HCT116 (cell line): ENCODE data around the gene MCFD2. TPM values are rescaled to one million over a fixed set of nuclear protein-coding genes. Genes with fewer than 3 reads are reported as not detected.

Experiments used
- ATAC-seq: fragments of 200-7000 bp; cut with Tn5 transposase; 2 replicates; pipeline ENCODE4 v1.9.1; 2020; ENCODE audit warnings: mild to moderate bottlenecking, moderate library complexity
- BruUV-seq: library from RNA; stranded (reverse); fragments of 400-500 nt; replicated peaks from 2 replicates; lab custom pipeline; 2021; lab: Mats Ljungman, UMichigan
- CTCF ChIA-PET: fragments of 300-600 bp; sonication (Branson Sonifier 250); formaldehyde crosslinking; loops from one replicate; lab custom pipeline; 2021; ENCODE audit warnings: antibody characterized with exemption; lab: Charles Lee
- POLR2A ChIA-PET: fragments of 300-600, 350-600 bp; sonication (Branson Sonifier 250); formaldehyde crosslinking; loops from one replicate; lab custom pipeline; 2021; ENCODE audit warnings: antibody characterized with exemption; lab: Charles Lee
- RAD21 ChIA-PET, 2 experiments: fragments of 300-600 bp; sonication (Branson Sonifier 250); formaldehyde crosslinking; loops; one replicate each; lab custom pipeline; 2023; ENCODE audit warnings: low total read pairs in 2 of 2; ENCODE audit not compliant: uncharacterized antibody in 2 of 2, unreplicated experiment in 2 of 2, low non-redundant PET in 1 of 2; lab: Charles Lee
- DNase-seq: peaks from one replicate; pipeline ENCODE4 v3.0.0-alpha.2; 2010; ENCODE audit warnings: low read depth, low spot score
- H2AFZ ChIP-seq: fragments of 200-600 bp; shearing (Covaris generic), sonication (generic); 2 replicates; pipeline ENCODE4 v1.6.1; 2017; ENCODE audit warnings: low read depth, mixed run types, mixed read lengths, antibody characterized with exemption, low read length; ENCODE audit not compliant: poor library complexity, severe bottlenecking
- H3K27ac ChIP-seq: 2 replicates; pipeline ENCODE4 v1.5.1; 2012; ENCODE audit warnings: low read depth, low read length
- H3K27me3 ChIP-seq: fragments of 200-600 bp; sonication (generic); 2 replicates; pipeline ENCODE4 v1.6.1; 2016; ENCODE audit warnings: mixed run types, low read length, mixed read lengths; ENCODE audit not compliant: insufficient read depth
- H3K36me3 ChIP-seq, 2 experiments: fragments of 200-500 bp in 1 of 2; fragments of 200-600 bp in 1 of 2; sonication (Bioruptor generic) in 1 of 2; sonication (generic) in 1 of 2; 2 replicates each; pipeline versions ENCODE4 v1.5.1 to v1.6.1; 2014 to 2016; ENCODE audit warnings: low read length in 2 of 2, inconsistent platforms in 1 of 2, mixed read lengths in 1 of 2, mixed run types in 1 of 2; ENCODE audit not compliant: insufficient read depth in 2 of 2, control insufficient read depth in 1 of 2
- H3K4me1 ChIP-seq, 2 experiments: fragments of 200-600 bp in 1 of 2; sonication (generic) in 1 of 2; 2 replicates each; pipeline versions ENCODE4 v1.5.1 to v1.6.1; 2012 to 2017; ENCODE audit warnings: low read length in 2 of 2, inconsistent platforms in 1 of 2, mild to moderate bottlenecking in 1 of 2, mixed read lengths in 1 of 2, mixed run types in 1 of 2, moderate library complexity in 1 of 2; ENCODE audit not compliant: insufficient read depth in 2 of 2, control insufficient read depth in 1 of 2
- H3K4me2 ChIP-seq: fragments of 200-600 bp; sonication (generic); 2 replicates; pipeline ENCODE4 v1.6.1; 2017; ENCODE audit warnings: mixed run types, low read length, mixed read lengths
- H3K4me3 ChIP-seq, 2 experiments: fragments of 200-600 bp in 1 of 2; sonication (generic) in 1 of 2; replicated peaks in 1 of 2; 2 replicates each; pipeline ENCODE4 v1.5.1; 2011 to 2016; ENCODE audit warnings: low read length in 2 of 2, control low read depth in 1 of 2, low read depth in 1 of 2, mild to moderate bottlenecking in 1 of 2, mixed read lengths in 1 of 2, mixed run types in 1 of 2
- H3K79me2 ChIP-seq: fragments of 200-600 bp; sonication (generic); 2 replicates; pipeline ENCODE4 v1.6.1; 2017; ENCODE audit warnings: mild to moderate bottlenecking, mixed run types, low read length, moderate library complexity, mixed read lengths; ENCODE audit not compliant: insufficient read depth
- H3K9ac ChIP-seq: fragments of 200-600 bp; sonication (generic); 2 replicates; pipeline ENCODE4 v1.6.1; 2016; ENCODE audit warnings: low read length, mixed read lengths
- H3K9me2 ChIP-seq: fragments of 200-600 bp; sonication (generic), shearing (Covaris generic); 2 replicates; pipeline ENCODE4 v1.6.1; 2017; ENCODE audit warnings: mixed run types, mild to moderate bottlenecking, moderate library complexity; ENCODE audit not compliant: insufficient read depth
- H3K9me3 ChIP-seq, 2 experiments: fragments of 200-500 bp in 1 of 2; fragments of 200-600 bp in 1 of 2; sonication (Bioruptor generic) in 1 of 2; sonication (generic) in 1 of 2; 2 replicates each; pipeline ENCODE4 v1.6.1; 2014 to 2017; ENCODE audit warnings: low read length in 2 of 2, mixed read lengths in 2 of 2, inconsistent platforms in 1 of 2, low read depth in 1 of 2, mild to moderate bottlenecking in 1 of 2, mixed run types in 1 of 2, moderate library complexity in 1 of 2; ENCODE audit not compliant: control insufficient read depth in 1 of 2, insufficient read depth in 1 of 2
- H4K20me1 ChIP-seq: fragments of 200-600 bp; sonication (generic), shearing (Covaris generic); 2 replicates; pipeline ENCODE4 v1.6.1; 2017; ENCODE audit warnings: mixed run types, mild to moderate bottlenecking, moderate library complexity; ENCODE audit not compliant: insufficient read depth
- ATF3 ChIP-seq: IDR thresholded peaks from 2 replicates; pipeline ENCODE4 v1.6.1; 2012
- CBX3 ChIP-seq: IDR thresholded peaks from 2 replicates; pipeline ENCODE4 v1.6.1; 2012; ENCODE audit warnings: low read depth
- CEBPB ChIP-seq: IDR thresholded peaks from 2 replicates; pipeline ENCODE4 v1.6.1; 2012; ENCODE audit warnings: low read depth
- CTCF ChIP-seq, 3 experiments: fragments of 200-600 bp in 1 of 3; sonication (generic) in 1 of 3; IDR thresholded peaks in 2 of 3; conservative IDR thresholded peaks in 1 of 3; 2 replicates each; pipeline ENCODE4 v1.5.1; 2012 to 2017; ENCODE audit warnings: low read depth in 2 of 3, low read length in 2 of 3, antibody characterized with exemption in 1 of 3, borderline replicate concordance in 1 of 3, control low read depth in 1 of 3, mild to moderate bottlenecking in 1 of 3, mixed read lengths in 1 of 3, mixed run types in 1 of 3, moderate library complexity in 1 of 3; ENCODE audit not compliant: insufficient read depth in 1 of 3
- EGR1 ChIP-seq: IDR thresholded peaks from 2 replicates; pipeline ENCODE4 v1.6.1; 2012; ENCODE audit warnings: low read depth
- EZH2 ChIP-seq: fragments of 200-600 bp; sonication (generic); IDR thresholded peaks from 2 replicates; pipeline ENCODE4 v1.6.1; 2017; ENCODE audit warnings: antibody characterized with exemption, mixed run types
- FOSL1 ChIP-seq: IDR thresholded peaks from 2 replicates; pipeline ENCODE4 v1.6.1; 2012; ENCODE audit warnings: low read depth
- POLR2A ChIP-seq: IDR thresholded peaks from 2 replicates; pipeline ENCODE4 v1.7.0; 2011; ENCODE audit warnings: borderline replicate concordance; ENCODE audit not compliant: insufficient read depth, insufficient read length; ENCODE audit errors: extremely low read depth
- POLR2AphosphoS5 ChIP-seq: IDR thresholded peaks from 2 replicates; pipeline ENCODE4 v1.6.1; 2011; ENCODE audit warnings: mild to moderate bottlenecking, low read depth, low read length, moderate library complexity
- SIN3A ChIP-seq: IDR thresholded peaks from 2 replicates; pipeline ENCODE4 v1.6.1; 2012; ENCODE audit warnings: low read depth
- SRF ChIP-seq: IDR thresholded peaks from 2 replicates; pipeline ENCODE4 v1.6.1; 2012; ENCODE audit warnings: low read depth
- TCF7L2 ChIP-seq: IDR thresholded peaks from 2 replicates; pipeline ENCODE4 v1.7.0; 2011; ENCODE audit warnings: borderline replicate concordance, inconsistent platforms; ENCODE audit not compliant: insufficient read depth, insufficient read length; ENCODE audit errors: extremely low read depth
- ZBTB33 ChIP-seq: IDR thresholded peaks from 2 replicates; pipeline ENCODE4 v1.6.1; 2011; ENCODE audit warnings: mild to moderate bottlenecking, low read length, moderate library complexity; ENCODE audit not compliant: insufficient replicate concordance; ENCODE audit errors: extremely low read depth
- ZFX ChIP-seq: fragments of 450-650 bp; IDR thresholded peaks from 2 replicates; pipeline ENCODE4 v1.6.1; 2017
- intact Hi-C: fragments of 100-400 bp; cut with micrococcal nuclease; formaldehyde crosslinking; loops from 2 replicates; pipeline ENCODE4 v1.10.0; 2022
- total RNA-seq: library from RNA; stranded (reverse); gene quantifications from one replicate; pipeline ENCODE4 v1.2.1, GENCODE V29; 2021; ENCODE audit not compliant: unreplicated experiment

MCFD2 gene
- total RNA-seq, 1 experiment from 2014 or later: 73.9 TPM

GRCh38 chr2:46878886-46879285 lies 36.7 kb downstream of the MCFD2 start:
- BruUV-seq: no TSS peak
- CTCF ChIA-PET: no interaction called here
- DNase-seq: no peak
- no peaks in the 10 kb centered on the region for H3K9me2 ChIP-seq
- no peaks in the 10 kb centered on the region for H3K27me3 ChIP-seq
- H4K20me1 ChIP-seq: no peaks in the 10 kb centered on the region
- no peak overlapping the region for H3K4me3 ChIP-seq
- no peak for ATAC-seq
- no peak overlapping the region for H2AFZ ChIP-seq
- H3K9ac ChIP-seq: no peak overlapping the region
- peaks cover 9 to 33% of the 10 kb centered on the region in 2 experiments for H3K4me1 ChIP-seq
- intact Hi-C loops: no loop called here
- H3K36me3 ChIP-seq: no peaks in the 10 kb centered on the region
- no peak for TF ChIP-seq ZFX
- no peak for TF ChIP-seq ZBTB33
- TF ChIP-seq POLR2AphosphoS5: no peak
- no peak for TF ChIP-seq EZH2
- TF ChIP-seq CTCF (IDR thresholded peaks at IDR 0.05 in 2 of 3, conservative IDR thresholded peaks at IDR 0.05 in 1 of 3; ENCODE audit: borderline replicate concordance in 1 of 3, insufficient read depth in 1 of 3, low read depth in 2 of 3, low read length in 2 of 3): no peak
- TF ChIP-seq CEBPB: no peak
- TF ChIP-seq POLR2A: no peak
- TF ChIP-seq SIN3A: no peak
- no peak for TF ChIP-seq CBX3
- TF ChIP-seq SRF: no peak
- TF ChIP-seq ATF3: no peak
- TF ChIP-seq FOSL1: no peak
- TF ChIP-seq EGR1: no peak
- TF ChIP-seq TCF7L2: no peak
- no peak overlapping the region for H3K27ac ChIP-seq
- RAD21 ChIA-PET: no interaction called here
- H3K79me2 ChIP-seq: no peaks in the 10 kb centered on the region
- no peaks in the 10 kb centered on the region for H3K9me3 ChIP-seq
- POLR2A ChIA-PET: no interaction called here
- no peak overlapping the region for H3K4me2 ChIP-seq
